GM12878 (cell line): ENCODE results near the gene CAT. TPM values are rescaled to one million over a fixed set of nuclear protein-coding genes. Genes with fewer than 3 reads are reported as not detected.

ENCODE experiments used
- ATAC-seq: fragments of 200-7000 bp; cut with Tn5 transposase; 3 replicates; pipeline ENCODE4 v1.9.1; 2020; ENCODE audit warnings: mild to moderate bottlenecking, moderate library complexity
- BruUV-seq: library from RNA; stranded (reverse); fragments of 400-500 nt; replicated peaks from 2 replicates; lab custom pipeline; 2021; lab: Mats Ljungman, UMichigan
- CTCF ChIA-PET: fragments of 300-600 bp; sonication (Branson Sonifier 250); formaldehyde crosslinking; extraction: SDS; loops from one replicate; lab custom pipeline; 2021; ENCODE audit warnings: inconsistent platforms; lab: Yijun Ruan, JAX
- POLR2A ChIA-PET: fragments of 350-600 bp; formaldehyde crosslinking; extraction: SDS; loops from one replicate; lab custom pipeline; 2021; ENCODE audit warnings: inconsistent platforms; lab: Charles Lee
- RAD21 ChIA-PET: fragments of 300-600 bp; sonication (Branson Sonifier 250); formaldehyde crosslinking; loops from one replicate; lab custom pipeline; 2023; ENCODE audit warnings: antibody characterized with exemption; ENCODE audit not compliant: unreplicated experiment; lab: Charles Lee
- SMC1A ChIA-PET: fragments of 300-600 bp; sonication (Branson Sonifier 250); formaldehyde crosslinking; loops from one replicate; lab custom pipeline; 2023; ENCODE audit not compliant: unreplicated experiment, uncharacterized antibody; lab: Charles Lee
- DNase-seq: peaks from one replicate; pipeline ENCODE4 v3.0.0-alpha.2; 2011; ENCODE audit warnings: low read depth, low spot score
- FAIRE-seq: peaks from 3 replicates; lab custom pipeline; 2011; peaks lifted over from hg19 to GRCh38; lab: Jason Lieb, UNC
- H2AFZ ChIP-seq: 2 replicates; pipeline ENCODE4 v1.6.0; 2011; ENCODE audit warnings: low read depth, low read length, control low read depth; ENCODE audit not compliant: control insufficient read depth
- H3K27ac ChIP-seq: 2 replicates; pipeline ENCODE4 v1.5.1; 2011; ENCODE audit warnings: control low read depth; ENCODE audit not compliant: control insufficient read depth, insufficient read depth
- H3K27me3 ChIP-seq, 2 experiments: replicated peaks in 1 of 2; 2 replicates each; pipeline versions ENCODE4 v1.6.0 to v1.6.1; 2011; ENCODE audit warnings: low read length in 1 of 2; ENCODE audit not compliant: control insufficient read depth in 2 of 2, insufficient read depth in 2 of 2
- H3K36me3 ChIP-seq, 2 experiments: 2 replicates each; pipeline ENCODE4 v1.5.1; 2011; ENCODE audit warnings: low read length in 1 of 2; ENCODE audit not compliant: control insufficient read depth in 2 of 2, insufficient read depth in 2 of 2
- H3K4me1 ChIP-seq: 2 replicates; pipeline ENCODE4 v1.6.1; 2011; ENCODE audit warnings: mild to moderate bottlenecking, low read length, moderate library complexity, mixed read lengths; ENCODE audit not compliant: control insufficient read depth, insufficient read depth
- H3K4me2 ChIP-seq: 2 replicates; pipeline ENCODE4 v1.6.0; 2011; ENCODE audit warnings: control low read depth; ENCODE audit not compliant: control insufficient read depth, insufficient read depth
- H3K4me3 ChIP-seq: fragments of 200-600 bp; sonication (generic); 2 replicates; pipeline ENCODE4 v1.5.1; 2016
- H3K79me2 ChIP-seq: 2 replicates; pipeline ENCODE4 v1.6.0; 2011; ENCODE audit warnings: low read length; ENCODE audit not compliant: control insufficient read depth, insufficient read depth
- H3K9ac ChIP-seq: 2 replicates; pipeline ENCODE4 v1.8.0; 2011; ENCODE audit warnings: low read length, control low read depth, mixed read lengths; ENCODE audit not compliant: control insufficient read depth, insufficient read depth
- H3K9me3 ChIP-seq: replicated peaks from 3 replicates; pipeline ENCODE4 v1.5.1; 2011; ENCODE audit warnings: mild to moderate bottlenecking, low read length; ENCODE audit not compliant: control insufficient read depth, insufficient read depth
- H4K20me1 ChIP-seq: 2 replicates; pipeline ENCODE4 v1.6.0; 2011; ENCODE audit not compliant: control insufficient read depth, insufficient read depth
- BMI1 ChIP-seq: fragments of 450-650 bp; IDR thresholded peaks from 2 replicates; pipeline ENCODE4 v1.6.1; 2016; ENCODE audit warnings: mild to moderate bottlenecking, moderate library complexity, borderline replicate concordance
- KLF5 ChIP-seq: fragments of 450-650 bp; IDR thresholded peaks from 2 replicates; pipeline ENCODE4 v1.6.1; 2014; ENCODE audit warnings: mild to moderate bottlenecking; ENCODE audit not compliant: partially characterized antibody
- NFIC ChIP-seq: IDR thresholded peaks from 2 replicates; pipeline ENCODE4 v1.6.1; 2012; ENCODE audit warnings: low read depth, mild to moderate bottlenecking, inconsistent platforms, low read length, moderate library complexity
- NRF1 ChIP-seq: conservative IDR thresholded peaks from 2 replicates; pipeline ENCODE4 v1.6.1; 2011; ENCODE audit warnings: mild to moderate bottlenecking, low read depth, low read length, improper control_type of control experiment
- PML ChIP-seq: IDR thresholded peaks from 2 replicates; pipeline ENCODE4 v1.6.1; 2012; ENCODE audit warnings: low read length, inconsistent platforms
- POLR2AphosphoS5 ChIP-seq: IDR thresholded peaks from 2 replicates; pipeline ENCODE4 v1.6.1; 2011; ENCODE audit warnings: mild to moderate bottlenecking, low read length, inconsistent platforms
- RELA ChIP-seq: fragments of 450-650 bp; IDR thresholded peaks from 2 replicates; pipeline ENCODE4 v1.8.0; 2014; ENCODE audit warnings: borderline replicate concordance; ENCODE audit not compliant: partially characterized antibody
- RUNX3 ChIP-seq: IDR thresholded peaks from 2 replicates; pipeline ENCODE4 v1.6.1; 2012; ENCODE audit warnings: low read length, inconsistent platforms
- SIN3A ChIP-seq: IDR thresholded peaks from 2 replicates; pipeline ENCODE4 v1.6.1; 2012; ENCODE audit warnings: low read depth, low read length, improper control_type of control experiment
- TAF1 ChIP-seq: IDR thresholded peaks from 2 replicates; pipeline ENCODE4 v1.6.1; 2011; ENCODE audit warnings: mild to moderate bottlenecking, low read depth, low read length, borderline replicate concordance
- TBL1XR1 ChIP-seq: IDR thresholded peaks from 2 replicates; pipeline ENCODE4 v1.6.1; 2012; ENCODE audit warnings: low read depth, low read length, improper control_type of control experiment
- ZNF384 ChIP-seq: IDR thresholded peaks from 2 replicates; pipeline ENCODE4 v1.6.1; 2012; ENCODE audit warnings: low read depth, mild to moderate bottlenecking, low read length, improper control_type of control experiment, borderline replicate concordance
- ZNF622 ChIP-seq: fragments of 450-650 bp; IDR thresholded peaks from 2 replicates; pipeline ENCODE4 v1.6.1; 2017; ENCODE audit warnings: mild to moderate bottlenecking, inconsistent platforms
- ZNF687 ChIP-seq: fragments of 450-650 bp; IDR thresholded peaks from 2 replicates; pipeline ENCODE4 v1.6.1; 2017; ENCODE audit warnings: mild to moderate bottlenecking, moderate library complexity
- WGBS: methylation state at CpG from one replicate; pipeline ENCODE4 v1.1.6; 2016; ENCODE audit warnings: low lambda C conversion rate; ENCODE audit not compliant: insufficient replicate concordance, insufficient coverage; ENCODE audit errors: missing lambda C conversion rate; 5-methylcytosine and 5-hydroxymethylcytosine counted together
- in situ Hi-C: fragments of 300-500 bp; cut with MboI; formaldehyde crosslinking; loops from 9 replicates; pipeline ENCODE4 v1.14.3; 2018; ENCODE audit warnings: mixed read lengths
- intact Hi-C: fragments of 100-400 bp; cut with micrococcal nuclease; formaldehyde crosslinking; loops from one replicate; pipeline ENCODE4 v1.14.2; 2022; ENCODE audit not compliant: unreplicated experiment
- polyA plus RNA-seq, 11 experiments: library from polyadenylated mRNA; depleted of rRNA in 4 of 11; unstranded in 6 of 11; stranded (reverse) in 5 of 11; fragments of >200 nt; fragmentation: Nextera tagmentation in 4 of 11; fragmentation: Illumina TruSeq in 1 of 11; extraction: Ambion mirVana in 4 of 11; extraction: Trizol in 1 of 11; gene quantifications; 1 replicate in 1 of 11; 2 replicates in 10 of 11; pipeline versions ENCODE4 v1.2.1 to v1.2.3, GENCODE V29; 2011 to 2016; ENCODE audit warnings: inconsistent platforms in 2 of 11, missing spikeins in 2 of 11, low read depth in 1 of 11
- total RNA-seq, 4 experiments: library from RNA; depleted of rRNA in 3 of 4; stranded (reverse); fragments of >200 nt in 3 of 4; fragmentation: Illumina TruSeq in 1 of 4; extraction: Trizol in 1 of 4; gene quantifications; 2 replicates each; pipeline versions ENCODE4 v1.2.1 to v1.2.3, GENCODE V29; 2013 to 2021
- TF ChIP-seq, protein P1 (sequence below): IDR thresholded peaks from 2 replicates; pipeline ENCODE4 v1.6.1; 2011; ENCODE audit warnings: low read depth, low read length, improper control_type of control experiment, borderline replicate concordance

The CAT gene
- total and polyA plus RNA-seq, 10 of the 15 experiments (the other 5 are each of a cell fraction or from before 2014, with no cell fraction given): 22.4 to 71.3 (median 33.6) TPM

DNA sequence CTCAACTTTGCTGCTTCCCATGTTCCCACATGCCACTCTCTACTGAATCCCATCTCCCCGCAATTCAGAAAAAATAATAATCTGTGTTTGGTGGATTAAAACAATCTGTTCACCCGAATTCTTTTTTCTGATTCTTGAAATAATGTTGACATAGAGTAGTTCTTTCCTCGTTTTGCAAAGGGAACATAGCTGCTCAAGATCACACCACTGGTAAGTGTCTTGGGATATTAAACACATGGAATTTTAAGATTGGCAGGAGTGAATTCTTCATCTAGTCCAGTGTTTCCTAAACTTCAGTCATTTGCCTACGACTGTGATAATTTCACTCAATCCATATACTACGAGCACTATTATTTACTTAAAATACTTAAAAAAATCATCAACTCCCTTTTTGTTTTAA is 68.9 kb downstream of the CAT start:
- no peaks in the 10 kb centered on the region for H3K36me3 ChIP-seq
- no peak overlapping the region for H2AFZ ChIP-seq
- H3K9me3 ChIP-seq: no peaks in the 10 kb centered on the region
- H3K4me1 ChIP-seq: no peaks in the 10 kb centered on the region
- no peak overlapping the region for H3K9ac ChIP-seq
- no peak overlapping the region for H3K4me2 ChIP-seq
- no peaks in the 10 kb centered on the region for H4K20me1 ChIP-seq
- CTCF ChIA-PET: no interaction called here
- no peak overlapping the region for H3K27ac ChIP-seq
- no peak for ATAC-seq
- TF ChIP-seq NRF1: no peak
- TF ChIP-seq RUNX3: no peak
- no peak for TF ChIP-seq NFIC
- no peak overlapping the region for H3K4me3 ChIP-seq
- SMC1A ChIA-PET: no interaction called here
- RAD21 ChIA-PET: no interaction called here
- no peaks in the 10 kb centered on the region for H3K79me2 ChIP-seq
- POLR2A ChIA-PET: no interaction called here
- DNase-seq: no peak
- WGBS: 54% methylated on average over 5 of the region's 5 CpGs
- no TSS peak for BruUV-seq
- no peak for FAIRE-seq
- in situ Hi-C loops (no loop called here), intact Hi-C loops (loop anchor here (5.0 kb wide), 1 partner anchor 905 kb away; no protein-coding TSS in a partner anchor)
- no peaks in the 10 kb centered on the region for H3K27me3 ChIP-seq

DNA sequence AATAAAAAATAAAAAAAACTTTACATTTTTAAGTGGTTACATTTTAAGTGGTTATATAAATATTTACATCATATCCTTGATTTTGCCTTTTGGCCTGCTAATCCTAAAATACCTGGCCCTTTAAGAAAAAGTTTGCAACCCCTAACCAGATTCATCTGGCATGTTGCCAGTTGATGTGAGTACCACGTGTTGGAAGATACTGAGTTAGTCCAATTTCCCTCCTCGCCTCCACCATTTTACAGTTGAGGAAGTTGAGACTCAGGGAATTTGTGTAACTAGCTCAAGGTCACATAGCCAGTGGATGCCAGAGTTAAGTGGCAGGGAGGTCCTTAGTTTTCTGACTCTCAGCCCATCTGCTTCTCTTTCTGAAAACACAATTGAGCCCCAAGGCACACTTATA is 69.8 kb downstream of the CAT start:
- WGBS: 0% methylated on average over 2 of the region's 2 CpGs
- Histone ChIP-seq H2AFZ (no peak overlapping the region), H3K9ac (no peak overlapping the region), H4K20me1 (no peaks in the 10 kb centered on the region), H3K9me3 (no peaks in the 10 kb centered on the region), H3K4me3 (no peak overlapping the region), H3K79me2 (no peaks in the 10 kb centered on the region), H3K27ac (no peak overlapping the region), H3K4me2 (no peak overlapping the region), H3K27me3 (no peaks in the 10 kb centered on the region), H3K4me1 (no peaks in the 10 kb centered on the region), H3K36me3 (no peaks in the 10 kb centered on the region)
- ChIA-PET POLR2A (no interaction called here), SMC1A (no interaction called here), CTCF (no interaction called here), RAD21 (no interaction called here)
- FAIRE-seq (no peak), ATAC-seq (no peak), DNase-seq (no peak)
- no TSS peak for BruUV-seq
- intact Hi-C loops: loop anchor here (5.0 kb wide), 1 partner anchor 904 kb away; no protein-coding TSS in a partner anchor
- in situ Hi-C loops: no loop called here
- TF ChIP-seq RELA (no peak), POLR2AphosphoS5 (no peak), ZNF622 (no peak), TAF1 (no peak), ZNF687 (no peak), SIN3A (no peak), ZNF384 (no peak), PML (no peak), KLF5 (no peak), TBL1XR1 (no peak), BMI1 (no peak)
- TF ChIP-seq, protein P1, sequence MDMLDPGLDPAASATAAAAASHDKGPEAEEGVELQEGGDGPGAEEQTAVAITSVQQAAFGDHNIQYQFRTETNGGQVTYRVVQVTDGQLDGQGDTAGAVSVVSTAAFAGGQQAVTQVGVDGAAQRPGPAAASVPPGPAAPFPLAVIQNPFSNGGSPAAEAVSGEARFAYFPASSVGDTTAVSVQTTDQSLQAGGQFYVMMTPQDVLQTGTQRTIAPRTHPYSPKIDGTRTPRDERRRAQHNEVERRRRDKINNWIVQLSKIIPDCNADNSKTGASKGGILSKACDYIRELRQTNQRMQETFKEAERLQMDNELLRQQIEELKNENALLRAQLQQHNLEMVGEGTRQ: no peak
